HG02870 (cell line): ENCODE measurements around the gene ADAMTS2.

Experiments
- ATAC-seq: cut with Tn5 transposase; IDR thresholded peaks from one replicate; pipeline ENCODE4 v1.9.1; 2021; ENCODE audit warnings: mild to moderate bottlenecking, moderate library complexity; ENCODE audit not compliant: unreplicated experiment

The ADAMTS2 gene

DNA sequence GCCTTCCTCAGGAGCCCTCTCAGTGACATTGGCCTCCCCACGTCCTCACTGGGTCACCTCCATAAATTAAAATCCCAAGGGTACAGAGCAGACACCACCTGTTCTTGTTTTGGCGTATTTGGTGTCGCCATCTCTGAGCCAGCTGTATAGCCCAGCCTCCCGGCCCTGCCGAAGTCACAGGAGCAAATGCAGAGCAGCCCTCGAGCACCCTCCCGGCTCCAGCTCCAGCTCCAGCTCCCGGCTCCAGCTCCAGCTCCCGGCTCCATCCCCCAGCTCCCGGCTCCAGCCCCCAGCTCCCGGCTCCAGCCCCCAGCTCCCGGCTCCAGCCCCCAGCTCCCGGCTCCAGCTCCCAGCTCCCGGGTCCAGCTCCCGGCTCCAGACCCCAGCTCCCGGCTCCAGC lies 210.8 kb downstream of the ADAMTS2 start:
- ATAC-seq, result no peak

DNA sequence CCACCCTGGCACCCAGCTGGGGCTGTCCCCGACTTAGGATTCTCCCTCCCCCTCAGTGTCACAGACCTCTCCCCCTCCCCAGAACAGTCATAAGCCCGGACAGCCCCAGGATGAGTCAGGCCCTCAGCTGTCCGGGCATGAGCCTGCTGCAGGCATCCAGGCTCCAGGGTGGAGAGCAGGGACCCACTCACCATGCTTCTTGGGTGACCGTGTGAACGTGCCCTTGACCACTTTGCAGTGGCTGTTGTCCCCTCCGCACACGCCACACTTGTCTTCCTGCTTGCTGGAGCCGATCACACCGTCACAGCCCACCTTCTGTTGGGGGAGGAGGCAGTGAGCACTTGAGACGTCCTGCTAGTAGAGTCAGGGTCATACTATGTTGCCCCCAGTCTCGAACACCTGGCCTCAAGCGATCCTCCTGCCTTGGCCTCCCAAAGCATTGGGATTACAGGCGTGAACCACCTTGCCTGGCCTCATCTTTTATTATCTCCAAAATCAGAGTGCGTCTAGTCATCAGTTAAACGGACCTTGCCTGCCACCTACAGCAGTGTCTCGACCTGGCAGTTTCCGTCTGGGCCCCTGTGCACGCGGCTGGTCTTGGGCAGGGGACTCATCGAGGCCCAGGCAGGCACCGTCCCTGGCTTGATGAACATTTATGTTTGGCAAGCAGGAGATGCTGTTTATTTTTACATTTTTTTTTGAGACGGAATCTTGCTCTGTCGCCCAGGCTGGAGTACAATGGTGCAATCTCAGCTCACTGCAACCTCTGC lies 212.5 kb downstream of the ADAMTS2 start:
- ATAC-seq, result no peak

DNA sequence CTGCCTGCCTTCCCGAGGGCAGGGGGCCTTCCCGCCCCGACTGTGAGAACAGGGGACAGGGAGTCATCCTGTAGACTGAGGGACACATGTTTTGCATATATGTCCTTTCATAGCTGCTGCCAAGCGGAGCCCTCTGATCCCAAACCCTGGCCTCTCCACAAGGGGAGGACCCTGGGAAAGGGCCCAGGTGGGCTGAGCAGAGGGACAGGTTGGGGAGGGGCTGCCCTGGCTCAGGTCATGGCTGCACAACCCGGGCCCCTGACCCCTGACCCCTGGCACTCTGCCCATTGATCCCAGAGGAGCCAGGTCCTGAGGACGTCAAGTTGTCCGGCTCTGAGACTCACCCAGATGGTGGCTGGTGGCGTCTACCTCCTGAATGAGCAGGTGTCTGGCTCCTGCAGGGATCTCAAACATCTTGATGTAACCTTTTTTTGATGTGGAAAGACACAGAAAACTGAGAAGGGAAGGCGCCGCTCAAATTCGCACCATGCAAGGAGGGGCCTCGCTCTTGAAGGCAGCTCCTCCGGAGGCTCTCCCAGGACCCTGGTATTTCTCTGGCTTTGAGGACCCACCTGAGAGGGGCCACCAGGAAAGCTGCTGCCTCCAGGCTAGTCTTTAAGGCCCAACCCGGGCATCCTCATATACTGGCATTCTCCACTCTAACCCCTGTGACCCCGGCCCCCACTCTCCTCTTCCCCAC lies 213.2 kb downstream of the ADAMTS2 start:
- ATAC-seq, result no peak

DNA sequence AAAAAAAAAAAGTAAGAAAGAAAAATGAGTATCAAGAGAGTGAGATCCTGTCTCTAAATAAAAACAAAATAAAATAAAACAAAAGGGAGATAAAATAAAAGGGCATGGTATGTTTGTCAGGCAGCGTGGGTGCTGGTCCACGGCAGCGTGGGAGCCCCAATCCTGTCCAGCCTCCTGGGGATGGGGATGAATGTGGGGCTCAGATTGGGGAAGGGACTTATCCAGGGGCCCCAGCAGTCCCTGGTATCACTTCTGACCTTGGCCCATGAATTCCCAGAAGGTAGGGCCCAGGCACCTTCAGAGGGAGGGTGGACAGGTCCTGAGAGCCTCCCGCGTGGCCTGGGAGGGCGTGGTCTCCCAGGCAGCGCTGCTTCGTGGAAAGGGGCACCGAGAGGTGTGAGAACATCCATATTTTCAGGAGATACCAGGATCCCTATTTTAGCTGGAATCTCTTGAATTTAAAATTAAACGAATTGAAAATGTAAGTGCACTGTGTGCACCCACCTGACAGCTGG lies 213.9 kb downstream of the ADAMTS2 start:
- no peak for ATAC-seq

DNA sequence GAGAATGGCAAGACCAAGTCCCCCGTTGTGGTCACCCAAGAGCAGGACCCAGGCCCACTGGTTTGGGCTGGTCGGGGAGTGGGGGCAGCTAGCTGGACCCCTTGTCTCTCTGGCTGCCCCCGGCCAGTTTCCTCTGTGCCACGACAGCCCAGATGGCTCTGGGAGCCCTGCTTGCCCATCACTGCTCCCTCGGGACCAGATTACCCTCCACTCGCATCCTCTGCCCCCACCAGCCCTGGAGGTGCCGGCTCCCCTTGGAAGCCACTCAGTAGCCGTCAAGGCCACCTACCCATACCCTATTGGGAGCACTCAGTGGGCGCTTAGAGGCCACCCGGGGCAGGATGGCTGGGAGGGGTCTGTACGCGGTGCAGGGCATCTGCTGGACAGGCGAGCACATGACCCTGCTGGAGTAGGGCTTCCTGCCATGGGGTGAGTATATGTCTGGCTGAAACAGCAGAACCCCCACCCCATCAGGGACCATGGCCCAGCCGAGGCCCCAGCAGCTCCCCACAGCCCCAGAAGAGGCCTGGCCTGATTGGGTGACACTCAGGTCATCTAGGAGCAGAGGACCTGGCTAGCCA lies 215.1 kb downstream of the ADAMTS2 start:
- ATAC-seq, result no peak

DNA sequence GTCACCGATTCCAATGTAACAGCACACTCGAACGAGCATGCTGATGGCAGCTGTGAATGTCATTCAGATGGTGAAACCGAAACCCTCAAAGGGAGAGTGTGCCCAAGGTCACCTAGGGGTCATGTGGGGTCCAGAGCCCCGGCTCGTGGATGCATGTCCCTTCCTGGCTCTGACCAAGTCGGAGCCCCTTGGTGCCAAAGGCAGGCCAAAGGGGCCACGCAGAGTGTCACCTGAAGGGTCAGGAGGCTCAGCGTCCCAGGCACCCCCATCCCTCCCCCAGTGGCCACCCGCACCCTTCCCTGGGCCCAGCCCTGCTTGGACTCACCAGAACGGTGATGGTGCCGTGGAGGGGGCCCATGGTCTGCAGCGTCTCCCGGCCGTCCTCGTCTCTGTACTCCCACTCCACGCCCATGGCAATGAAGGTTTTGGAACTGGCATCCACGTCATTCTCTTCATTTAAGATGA lies 215.6 kb downstream of the ADAMTS2 start:
- no peak for ATAC-seq

DNA sequence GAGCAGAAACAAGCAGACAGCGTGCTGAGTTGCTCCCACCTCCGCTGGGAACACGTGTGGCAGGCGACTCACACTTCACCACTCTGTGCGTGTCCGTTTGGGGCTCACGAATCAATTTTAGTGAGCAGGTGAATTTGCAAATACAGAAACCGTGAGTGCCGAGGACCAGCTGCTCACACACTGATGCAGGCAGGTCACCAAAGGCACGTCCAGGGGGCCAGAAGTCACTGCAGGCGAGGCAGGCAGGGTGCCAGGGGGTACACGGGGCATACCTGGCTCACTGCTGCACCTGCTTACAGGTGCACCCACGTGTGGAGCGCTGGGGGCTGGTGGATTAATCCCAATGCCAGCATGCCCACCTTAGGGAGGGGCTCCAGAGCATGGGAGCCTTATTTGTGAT lies 216.3 kb downstream of the ADAMTS2 start:
- no peak for ATAC-seq

DNA sequence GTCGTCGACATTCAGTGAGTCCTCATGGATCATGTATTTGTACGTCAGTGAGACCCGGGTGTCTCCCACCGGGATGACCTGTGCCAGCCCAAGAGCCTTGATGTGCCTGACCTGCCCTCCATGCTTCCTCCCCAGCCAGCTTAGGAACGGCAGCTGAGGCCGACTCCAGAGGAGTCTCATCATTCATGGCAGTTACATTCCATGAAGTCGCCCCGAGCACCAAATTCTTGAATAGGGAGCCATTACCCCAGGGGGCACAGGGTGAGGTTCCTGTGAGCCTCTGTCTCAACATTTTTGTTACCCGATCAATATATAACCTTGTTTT lies 217.3 kb downstream of the ADAMTS2 start:
- no peak for ATAC-seq

DNA sequence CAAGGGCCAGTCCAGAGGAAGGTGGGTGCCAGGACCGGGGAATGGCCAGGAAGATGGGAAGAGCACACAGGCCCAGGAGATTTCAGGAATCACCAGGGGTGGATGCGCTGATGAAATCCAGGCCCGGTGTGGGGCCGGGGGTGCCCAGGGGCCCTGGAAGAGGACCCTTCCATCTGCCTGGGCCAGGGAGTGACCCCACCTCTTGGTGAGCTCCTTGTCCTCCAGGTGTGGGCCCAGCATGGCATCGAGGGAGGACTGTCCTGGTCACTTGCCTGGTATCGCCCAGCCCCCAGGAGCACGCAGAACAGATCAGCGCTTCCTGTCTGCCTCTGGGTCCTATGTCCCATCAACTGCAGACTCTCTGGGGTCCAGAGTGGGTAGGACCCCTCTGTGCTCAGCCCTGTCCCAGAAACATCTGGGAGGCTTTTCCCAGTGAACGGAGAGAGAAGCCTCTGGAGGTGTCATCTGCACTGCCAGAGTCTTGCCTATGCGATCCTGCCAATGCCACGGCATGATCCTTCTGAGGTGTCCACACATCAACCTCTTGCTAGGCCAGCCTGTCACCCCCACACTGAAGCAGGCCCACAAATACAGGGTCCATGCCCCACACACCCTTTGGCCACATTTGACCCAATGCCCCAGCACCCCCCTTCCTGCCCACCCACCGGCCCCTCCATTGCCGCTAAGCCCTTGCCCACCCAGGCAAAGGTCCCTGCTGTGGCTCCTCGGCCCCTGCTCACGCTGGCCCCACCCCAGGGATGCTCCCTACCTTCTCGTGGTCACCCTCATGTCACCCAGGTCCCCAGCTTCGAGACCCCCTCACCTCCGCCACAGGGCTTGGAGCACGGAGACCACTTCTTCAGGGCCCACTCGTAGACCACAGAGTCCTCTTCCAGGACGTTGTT lies 217.9 kb downstream of the ADAMTS2 start:
- ATAC-seq, result no peak

DNA sequence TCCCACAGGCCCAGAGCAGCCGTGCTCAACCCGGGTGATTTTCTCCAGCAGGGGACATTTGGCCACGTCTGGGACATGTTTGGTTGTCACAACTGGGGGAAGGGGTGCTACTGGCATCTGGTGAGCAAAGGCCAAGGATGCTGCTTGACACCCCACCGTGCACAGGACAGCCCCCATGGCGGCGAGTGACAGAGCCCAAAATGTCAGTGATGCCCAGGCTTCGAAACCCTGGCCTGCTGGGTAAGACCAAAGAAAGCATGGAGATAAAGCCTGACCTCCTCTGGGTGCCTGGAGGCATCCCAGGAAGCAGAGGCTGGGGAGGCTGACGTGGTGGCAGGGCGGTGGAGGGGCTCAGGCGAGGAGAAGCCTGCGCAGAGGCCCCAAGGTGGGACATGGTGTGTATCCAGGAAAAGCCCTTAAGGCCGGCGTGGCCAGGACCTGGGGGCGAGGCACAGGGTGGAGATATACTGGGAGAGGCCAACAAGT lies 218.7 kb downstream of the ADAMTS2 start:
- no peak for ATAC-seq

DNA sequence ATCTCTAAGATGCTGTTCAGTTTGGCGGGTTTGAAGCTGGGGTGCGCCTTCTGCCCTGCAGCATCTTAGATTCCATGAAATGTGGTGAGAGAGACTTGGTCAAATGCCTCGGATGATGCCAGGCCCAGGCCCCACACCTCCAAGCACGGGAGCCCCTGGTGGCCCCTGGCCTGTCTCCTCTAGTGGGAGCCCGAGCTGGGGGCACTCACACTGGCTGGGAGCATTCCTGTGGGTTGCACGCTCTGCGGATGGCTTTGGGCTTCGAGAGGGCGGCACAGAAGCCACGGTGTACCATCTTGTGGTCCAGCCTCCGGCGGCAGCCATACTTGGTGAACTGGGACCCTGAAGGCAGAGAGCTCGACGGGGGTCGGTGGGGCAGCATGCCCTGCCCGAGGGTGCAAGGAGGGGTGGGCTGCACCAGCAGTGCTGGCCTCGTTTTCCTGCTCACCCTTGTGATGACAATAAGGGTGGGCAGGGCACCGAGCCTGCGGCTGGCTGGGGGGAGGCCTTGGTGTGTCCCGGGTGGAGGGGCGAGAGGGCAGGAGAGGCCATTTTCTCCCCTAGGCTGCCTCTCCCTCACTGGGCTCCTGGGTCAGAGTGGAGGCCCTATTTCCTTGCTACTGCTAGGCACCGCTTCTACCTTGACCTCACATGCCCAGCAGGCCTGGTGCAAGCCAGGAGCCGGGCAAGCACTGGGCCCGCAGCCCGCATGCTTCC lies 219.3 kb downstream of the ADAMTS2 start:
- ATAC-seq, result no peak

DNA sequence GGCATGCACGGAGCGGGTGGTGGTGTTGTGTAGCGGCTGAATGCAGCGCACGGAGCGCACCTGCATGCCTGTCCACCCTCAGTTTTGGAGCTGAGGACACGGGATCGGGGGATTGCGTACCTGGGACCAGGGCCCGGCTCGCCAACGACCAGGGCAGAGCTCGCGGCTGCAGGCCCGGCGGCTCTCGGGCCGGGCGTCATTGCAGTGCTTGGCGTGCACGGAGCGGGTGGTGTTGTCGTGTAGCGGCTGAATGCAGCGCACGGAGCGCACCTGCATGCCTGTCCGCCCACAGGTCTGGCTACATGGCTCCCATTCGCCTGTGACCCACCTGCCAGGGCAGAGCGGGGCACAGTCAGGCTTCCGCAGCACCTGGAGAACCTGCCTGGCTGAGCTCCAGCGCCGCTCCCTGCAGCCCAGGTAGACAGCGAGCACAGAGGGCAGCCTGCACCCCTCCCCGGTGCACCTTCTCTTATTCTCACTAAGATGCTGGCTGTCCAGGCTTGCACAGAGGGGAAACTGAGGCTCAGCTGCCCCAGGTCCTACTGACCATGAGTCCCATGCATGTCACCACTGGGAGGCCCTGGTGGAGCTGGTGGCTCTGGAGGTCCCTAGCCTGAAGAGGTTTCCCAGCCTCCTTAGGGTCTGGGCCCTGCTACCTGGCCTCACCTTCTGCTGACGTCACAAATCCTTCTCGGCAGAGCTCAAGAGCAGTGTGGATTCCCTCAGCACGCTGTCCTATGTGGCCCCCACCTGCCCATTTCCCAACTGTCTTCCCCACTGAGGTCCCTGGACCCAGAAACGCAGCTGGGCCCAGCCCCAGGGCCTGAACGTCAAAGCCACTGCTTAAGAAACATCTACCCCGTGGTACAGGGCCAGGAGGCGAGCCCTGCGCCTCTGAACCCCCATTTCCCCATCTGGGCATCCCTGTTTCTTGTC lies 220.1 kb downstream of the ADAMTS2 start:
- ATAC-seq, result no peak

DNA sequence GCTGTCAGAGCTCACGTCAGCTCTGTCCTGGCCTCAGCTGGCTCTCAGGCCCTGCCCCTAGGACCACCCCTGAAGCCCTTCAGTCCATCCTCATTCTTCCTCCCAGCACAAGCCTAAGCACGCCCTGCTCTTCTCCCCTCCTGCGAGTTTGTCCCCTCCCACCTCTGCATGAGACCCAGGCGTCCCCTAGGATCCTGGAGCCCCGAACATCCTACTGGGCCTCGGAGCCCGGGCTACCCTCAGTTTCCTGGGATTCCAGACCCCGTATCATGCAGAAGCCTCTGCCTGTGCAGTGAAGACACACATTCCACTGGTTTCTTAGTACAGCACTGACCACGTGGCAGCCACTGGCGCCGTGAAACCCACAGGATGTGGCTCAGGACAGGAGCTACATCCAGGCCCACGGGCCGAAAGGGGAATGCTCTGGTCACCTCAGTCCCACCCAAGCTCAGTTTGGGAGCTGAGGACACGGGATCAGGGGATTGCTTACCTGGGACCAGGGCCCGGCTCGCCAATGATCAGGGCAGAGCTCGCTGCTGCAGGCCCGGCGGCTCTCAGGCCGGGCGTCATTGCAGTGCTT lies 220.9 kb downstream of the ADAMTS2 start:
- ATAC-seq, result no peak

DNA sequence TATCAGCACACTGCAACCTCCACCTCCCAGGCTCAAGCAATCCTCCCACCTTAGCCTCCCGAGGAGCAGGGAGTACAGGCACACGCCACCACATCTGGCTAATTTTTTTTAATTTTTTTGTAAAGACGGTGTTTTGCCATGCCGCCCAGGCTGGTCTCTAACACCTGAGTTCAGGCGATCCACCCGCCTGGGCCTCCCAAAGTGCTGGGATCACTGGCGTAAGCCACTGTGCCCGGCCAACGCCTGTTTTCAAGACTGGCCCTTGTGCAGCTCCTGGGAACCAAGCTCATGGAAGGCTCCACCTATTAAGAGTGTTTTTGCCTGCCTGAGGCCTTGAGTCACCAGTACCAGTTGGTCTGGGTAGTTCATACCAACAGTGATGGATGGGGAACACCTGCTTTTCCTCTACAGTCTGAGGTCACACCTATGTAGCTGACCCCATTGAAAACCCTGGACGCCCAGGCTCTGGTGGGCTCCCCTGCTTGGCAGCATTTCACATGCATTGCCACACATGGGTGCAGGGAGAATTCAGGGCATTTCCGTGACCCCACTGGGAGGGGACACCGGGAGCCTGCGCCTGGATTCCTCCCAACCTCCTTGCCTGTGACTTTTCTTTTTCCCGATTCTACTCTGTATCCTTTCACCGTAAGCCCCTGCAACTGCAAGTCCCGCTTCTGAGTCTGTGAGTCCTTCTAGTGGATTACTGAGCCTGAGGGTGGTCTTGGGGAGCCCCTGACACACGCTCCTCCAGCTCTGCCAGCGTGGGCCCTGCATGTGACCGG lies 221.6 kb downstream of the ADAMTS2 start:
- ATAC-seq, result no peak

DNA sequence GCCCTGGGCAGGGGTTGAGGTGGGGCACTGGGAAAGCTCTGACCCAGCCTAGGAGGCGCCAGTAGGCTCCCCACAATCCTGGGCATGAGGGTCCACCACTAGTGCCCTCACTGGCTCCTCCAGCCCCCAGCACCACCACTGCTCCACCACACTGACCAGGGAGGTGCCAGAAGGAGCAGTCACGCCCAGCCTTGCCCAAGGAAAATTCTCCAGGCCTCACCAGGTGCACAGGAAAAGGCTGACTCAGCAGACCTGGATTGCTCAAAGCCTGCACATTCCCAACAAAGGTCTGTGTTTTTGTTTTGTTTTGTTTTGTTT lies 222.2 kb downstream of the ADAMTS2 start:
- ATAC-seq, result no peak

DNA sequence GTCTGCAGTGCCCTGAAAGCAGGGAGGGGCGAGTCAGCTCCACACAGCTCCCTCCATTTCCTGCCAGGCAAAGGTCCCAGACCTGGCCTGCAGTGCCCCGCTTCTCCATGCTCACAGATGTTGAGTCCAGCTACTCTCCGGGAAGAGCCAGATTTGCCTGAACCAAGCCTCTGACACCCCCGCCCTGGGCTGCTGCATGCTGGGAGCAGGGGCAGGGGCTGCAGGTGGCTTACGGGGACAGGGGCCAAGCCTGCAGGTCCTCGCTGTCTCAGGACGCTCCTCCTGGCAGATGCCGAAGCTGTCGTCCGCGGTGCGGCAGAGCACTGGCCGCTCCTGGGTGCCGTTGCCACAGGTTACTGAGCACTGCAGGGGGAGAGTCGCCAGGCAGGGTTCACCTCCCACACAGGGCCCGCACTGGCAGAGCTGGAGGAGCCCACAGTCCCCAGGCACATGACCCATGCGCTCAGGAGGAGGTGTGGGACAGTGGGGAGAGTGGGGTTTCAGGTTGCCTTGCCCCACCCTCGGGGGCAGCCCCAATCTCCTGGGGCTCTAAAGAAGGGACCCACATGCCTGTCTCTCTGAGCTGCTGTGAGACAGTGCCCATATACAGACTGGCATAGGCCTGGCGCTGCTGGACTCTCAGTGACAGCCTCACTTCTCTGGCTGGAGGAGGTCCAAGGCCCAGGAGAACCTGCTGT lies 222.7 kb downstream of the ADAMTS2 start:
- ATAC-seq, result no peak

DNA sequence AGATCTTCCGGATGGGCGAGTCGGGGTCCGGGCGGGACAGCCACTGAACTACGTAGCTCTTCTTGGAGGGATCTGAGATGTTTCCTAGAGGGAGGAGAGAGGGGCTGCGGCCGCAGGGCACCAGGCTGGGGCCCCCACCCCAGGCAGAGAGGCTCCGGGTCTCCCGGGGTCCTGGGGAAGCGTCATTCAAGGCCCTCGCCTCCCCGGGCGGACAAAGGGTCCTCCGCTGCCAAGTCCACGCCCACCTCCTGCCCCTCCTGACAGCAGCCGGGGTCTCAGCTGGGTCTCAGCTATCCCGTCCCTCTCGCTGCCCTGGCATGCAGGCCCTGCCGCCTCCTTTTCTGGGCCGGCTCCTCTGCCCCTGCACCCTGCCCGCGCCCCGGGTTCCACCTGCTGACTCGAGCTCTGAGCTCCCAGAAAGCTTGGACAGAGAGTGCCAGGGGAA lies 223.6 kb downstream of the ADAMTS2 start:
- no peak for ATAC-seq
